Activated T-helper 2 cell treated with anti-CD3 and anti-CD28 coated beads, Interferon-gamma antibody, Interleukin-2, Interleukin-4, amounts not matched to agents 10 μg/mL and 5 μg/mL and 100 μg/mL, durations not matched to agents 14 hours and 24 hours and 36 hours (primary cell): ENCODE results near the gene ULBP3. TPM values are rescaled to one million over a fixed set of nuclear protein-coding genes. Genes with fewer than 3 reads are reported as not detected.
"Not testable (repeated sequence)": the region's sequence is repeated elsewhere in the genome, so short reads cannot be mapped to it uniquely, and the experiment has no call there.

Experiments used
- DNase-seq: peaks from one replicate; pipeline ENCODE4 v3.0.0; 2021; ENCODE audit warnings: low spot score
- H3K27ac Mint-ChIP-seq: one replicate; pipeline ENCODE4 v1.8.0; 2021; ENCODE audit warnings: mixed read lengths
- H3K27me3 Mint-ChIP-seq: one replicate; pipeline ENCODE4 v1.8.0; 2021; ENCODE audit warnings: low read depth, mixed read lengths
- H3K36me3 Mint-ChIP-seq: one replicate; pipeline ENCODE4 v1.8.0; 2021; ENCODE audit warnings: low read depth, mixed read lengths
- H3K4me1 Mint-ChIP-seq: one replicate; pipeline ENCODE4 v1.8.0; 2021; ENCODE audit warnings: low read depth, mixed read lengths
- H3K4me3 Mint-ChIP-seq: one replicate; pipeline ENCODE4 v1.8.0; 2021; ENCODE audit warnings: low read depth, mild to moderate bottlenecking, moderate library complexity, mixed read lengths
- H3K9me3 Mint-ChIP-seq: one replicate; pipeline ENCODE4 v1.8.0; 2021; ENCODE audit warnings: mixed read lengths
- intact Hi-C: fragments of 100-400 bp; cut with micrococcal nuclease; formaldehyde crosslinking; loops from one replicate; pipeline ENCODE4 v1.15.1; 2023
- total RNA-seq: library from RNA; stranded (reverse); gene quantifications from 2 replicates; pipeline ENCODE4 v1.2.3, GENCODE V29; 2022

ULBP3 gene
- total RNA-seq, 1 donor from 2014 or later, result 0.52 TPM

DNA sequence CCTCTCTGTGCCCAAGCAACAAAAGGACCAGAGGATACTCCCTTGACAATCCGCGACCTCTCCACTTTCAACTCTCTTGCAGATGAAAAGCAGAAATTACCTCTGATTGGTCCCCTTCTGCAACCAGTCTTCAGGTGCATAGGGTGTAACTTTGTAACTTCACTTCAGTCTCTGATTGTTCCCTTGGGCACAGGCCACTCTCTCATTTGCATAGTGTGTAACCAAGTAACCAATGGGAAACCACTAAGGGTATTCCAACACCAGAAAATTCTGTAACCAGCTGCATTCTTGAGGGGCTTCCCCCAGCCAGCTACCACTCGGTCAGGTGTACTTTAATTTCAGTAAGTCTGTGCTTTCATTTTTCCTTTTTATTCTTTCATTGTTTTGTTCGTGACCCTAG is 39.2 kb downstream of the ULBP3 start:
- Mint-ChIP-seq H3K9me3 (no peaks in the 10 kb centered on the region), H3K4me1 (peaks cover 5% of the 10 kb centered on the region), H3K27ac (no peak overlapping the region), H3K27me3 (peaks cover 71% of the 10 kb centered on the region), H3K36me3 (no peaks in the 10 kb centered on the region), H3K4me3 (no peak overlapping the region)
- intact Hi-C loops, result no loop called here
- no peak for DNase-seq

DNA sequence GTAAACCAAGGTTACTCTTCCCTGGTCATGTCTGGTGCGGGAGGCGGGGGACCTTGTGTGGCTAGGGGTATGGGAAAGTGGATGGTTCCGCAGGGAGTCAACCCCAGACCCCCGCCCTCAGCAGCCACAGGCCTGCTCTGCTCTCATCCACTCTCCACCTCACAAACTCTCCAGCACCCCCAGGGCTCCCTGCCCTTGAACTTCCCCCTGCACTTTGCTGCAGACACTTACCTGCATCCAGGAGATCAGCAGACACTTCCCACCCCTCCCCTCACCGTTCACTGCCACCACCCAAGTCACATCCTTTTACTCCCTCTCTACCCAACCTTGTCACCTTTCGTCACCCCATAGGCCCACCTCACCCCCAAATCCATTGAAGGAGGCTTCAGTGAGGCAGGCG is 39.6 kb downstream of the ULBP3 start:
- no peaks in the 10 kb centered on the region for H3K36me3 Mint-ChIP-seq
- H3K4me3 Mint-ChIP-seq, result no peak overlapping the region
- H3K27me3 Mint-ChIP-seq, result peaks cover 71% of the 10 kb centered on the region
- H3K4me1 Mint-ChIP-seq, result peaks cover 5% of the 10 kb centered on the region
- no peak overlapping the region for H3K27ac Mint-ChIP-seq
- intact Hi-C loops, result no loop called here
- H3K9me3 Mint-ChIP-seq, result no peaks in the 10 kb centered on the region
- no peak for DNase-seq

DNA sequence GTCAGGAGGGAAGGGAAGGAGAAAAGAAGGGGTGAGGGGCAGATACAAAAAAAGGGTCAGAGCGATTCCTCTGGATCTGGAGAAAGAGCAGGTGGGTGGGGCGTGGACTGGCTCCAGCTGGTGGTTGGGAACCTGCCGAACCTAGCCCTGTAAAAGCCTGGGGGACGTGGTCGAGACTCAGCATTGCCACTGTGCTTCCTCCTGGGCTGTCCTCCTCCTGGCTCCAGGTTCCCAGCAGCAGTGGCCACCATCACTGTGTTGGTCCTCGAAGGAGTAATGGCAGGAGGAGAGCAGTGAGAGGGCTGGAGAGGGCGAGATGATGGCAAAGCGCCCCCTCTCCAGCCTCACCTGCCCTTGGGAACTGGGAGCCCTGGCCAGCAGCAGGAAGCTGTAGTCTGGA is 40.1 kb downstream of the ULBP3 start:
- H3K9me3 Mint-ChIP-seq, result no peaks in the 10 kb centered on the region
- H3K27me3 Mint-ChIP-seq, result peaks cover 71% of the 10 kb centered on the region
- intact Hi-C loops, result no loop called here
- H3K4me1 Mint-ChIP-seq, result peaks cover 5% of the 10 kb centered on the region
- H3K4me3 Mint-ChIP-seq, result no peak overlapping the region
- no peak overlapping the region for H3K27ac Mint-ChIP-seq
- DNase-seq, result no peak
- H3K36me3 Mint-ChIP-seq, result no peaks in the 10 kb centered on the region

- Mint-ChIP-seq H3K27me3 (peaks cover 71% of the 10 kb centered on the region), H3K27ac (no peak overlapping the region), H3K4me1 (peaks cover 5% of the 10 kb centered on the region), H3K9me3 (no peaks in the 10 kb centered on the region), H3K4me3 (no peak overlapping the region), H3K36me3 (no peaks in the 10 kb centered on the region)
- DNase-seq, result no peak
- intact Hi-C loops, result no loop called here
Measured at GRCh38 chr6:150027806-150028565, 40.9 kb downstream of the ULBP3 start.

GRCh38 chr6:150026976-150027805 is 41.7 kb downstream of the ULBP3 start:
- H3K4me3 Mint-ChIP-seq, result no peak overlapping the region
- no peak for DNase-seq
- H3K4me1 Mint-ChIP-seq, result peaks cover 5% of the 10 kb centered on the region

DNA sequence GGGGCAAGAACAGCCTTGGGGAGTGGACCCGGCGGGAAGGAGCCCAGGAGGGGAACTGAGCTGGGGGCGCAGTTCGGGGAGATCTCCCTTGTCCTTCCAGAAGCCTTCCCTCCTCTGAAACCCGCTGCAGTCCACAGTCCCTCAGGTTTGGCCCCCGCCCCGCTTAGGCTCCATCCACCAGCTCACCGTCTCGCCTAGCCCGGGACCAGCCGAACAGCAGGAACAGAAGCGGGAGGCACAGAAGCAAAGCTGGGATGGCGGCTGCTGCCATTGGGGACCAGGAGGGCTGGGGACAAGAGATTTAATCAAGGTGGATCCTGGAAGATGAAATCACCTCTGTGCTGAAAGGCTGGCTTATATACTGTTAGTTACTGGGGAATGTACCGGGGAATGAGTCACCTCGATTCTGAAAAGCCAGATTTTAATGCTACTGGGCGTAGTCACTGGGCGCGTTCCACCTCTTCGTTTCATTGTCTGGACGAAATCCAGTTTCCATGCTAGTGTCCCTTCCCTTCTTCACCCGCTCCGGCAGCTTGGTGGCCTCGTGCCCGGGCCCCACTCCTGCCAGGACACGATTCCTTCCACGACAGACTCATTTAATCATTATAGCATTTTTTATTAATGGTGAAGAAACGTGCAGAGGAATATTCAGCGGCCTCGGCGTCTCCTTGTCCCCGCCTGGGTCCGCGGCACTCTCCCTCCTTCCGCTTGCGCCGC is 43.6 kb downstream of the ULBP3 start, which contains the start of gene RAET1L:
Gene RAET1L (minus strand): TSS at position 332 of the 717 bp plus-strand sequence. CDS start 61 bp downstream, at position 271.
- no peaks in the 10 kb centered on the region for H3K9me3 Mint-ChIP-seq
- no peaks in the 10 kb centered on the region for H3K36me3 Mint-ChIP-seq
- intact Hi-C loops, result no loop called here
- H3K4me3 Mint-ChIP-seq, result no peak within 1 kb of the TSS
- DNase-seq, result no peak
- H3K27me3 Mint-ChIP-seq, result peaks cover 68% of the 10 kb centered on the region
- H3K27ac Mint-ChIP-seq, result no peak within 1 kb of the TSS
- peaks cover 5% of the 10 kb centered on the region for H3K4me1 Mint-ChIP-seq

More at GRCh38 chr6:150026976-150027805, 41.7 kb downstream of the ULBP3 start:
- H3K27ac Mint-ChIP-seq, result no peak overlapping the region
- intact Hi-C loops, result no loop called here
- H3K9me3 Mint-ChIP-seq, result no peaks in the 10 kb centered on the region
- no peaks in the 10 kb centered on the region for H3K36me3 Mint-ChIP-seq
- H3K27me3 Mint-ChIP-seq, result peaks cover 66% of the 10 kb centered on the region

DNA sequence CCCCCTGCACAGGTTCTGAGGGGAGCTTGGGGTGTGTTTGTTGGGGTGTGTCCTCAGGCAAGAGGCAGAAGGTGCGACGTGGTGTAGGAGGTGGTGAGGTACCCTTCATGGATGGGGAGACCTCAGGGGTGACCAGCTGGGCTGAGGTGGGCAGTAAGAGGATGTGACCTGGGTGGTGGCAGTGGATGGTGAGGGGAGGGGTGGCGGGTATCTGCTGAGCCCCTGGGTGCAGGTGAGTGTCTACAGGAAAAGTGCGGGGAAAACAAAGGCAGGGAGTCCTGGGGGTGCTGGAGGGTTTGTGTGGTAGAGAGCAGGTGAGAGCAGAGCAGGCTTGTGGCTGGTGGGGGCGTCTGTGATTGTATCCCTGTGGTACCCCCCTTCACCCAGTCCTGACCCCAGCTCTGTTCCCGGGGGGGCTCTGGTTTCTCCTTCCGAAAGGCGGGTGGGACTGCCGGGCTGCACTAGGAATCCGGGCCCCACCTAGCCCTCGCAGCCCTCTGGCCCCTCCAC is 44.2 kb downstream of the ULBP3 start:
- Mint-ChIP-seq H3K27ac (no peak overlapping the region), H3K36me3 (no peaks in the 10 kb centered on the region), H3K4me3 (no peak overlapping the region), H3K27me3 (peaks cover 66% of the 10 kb centered on the region), H3K4me1 (peaks cover 5% of the 10 kb centered on the region), H3K9me3 (no peaks in the 10 kb centered on the region)
- no peak for DNase-seq
- intact Hi-C loops, result no loop called here

DNA sequence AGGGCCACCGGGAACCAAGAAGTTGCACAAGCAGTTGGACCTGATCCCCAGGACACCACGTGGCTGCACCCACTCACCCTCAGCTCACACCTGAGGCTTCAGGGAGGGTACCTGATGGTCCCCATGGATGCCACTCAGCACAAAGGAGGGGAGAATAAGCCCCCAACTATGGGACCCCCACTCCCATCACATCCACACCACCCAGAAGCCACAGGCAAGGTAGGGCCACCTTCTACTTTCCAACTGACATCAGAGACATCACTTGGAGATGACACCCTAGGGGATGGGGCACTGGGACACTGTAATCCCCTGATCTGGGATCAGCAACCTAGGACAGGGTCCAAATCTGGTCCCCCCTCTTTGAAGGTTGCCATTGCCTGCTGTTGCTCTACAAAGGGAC is 44.9 kb downstream of the ULBP3 start:
- not testable (repeated sequence) for H3K4me3 Mint-ChIP-seq

GRCh38 chr6:150021870-150022269 is 47.1 kb downstream of the ULBP3 start:
- H3K27ac Mint-ChIP-seq, H3K9me3 Mint-ChIP-seq, H3K4me1 Mint-ChIP-seq, DNase-seq, H3K36me3 Mint-ChIP-seq, intact Hi-C loops, H3K4me3 Mint-ChIP-seq: not testable (repeated sequence)
- H3K27me3 Mint-ChIP-seq, result peaks cover 67% of the 10 kb centered on the region

More for the DNA sequence above, 44.9 kb downstream of the ULBP3 start:
- H3K27me3 Mint-ChIP-seq, result peaks cover 66% of the 10 kb centered on the region
- H3K9me3 Mint-ChIP-seq, H3K4me1 Mint-ChIP-seq, H3K27ac Mint-ChIP-seq, H3K36me3 Mint-ChIP-seq, intact Hi-C loops, DNase-seq: not testable (repeated sequence)

DNA sequence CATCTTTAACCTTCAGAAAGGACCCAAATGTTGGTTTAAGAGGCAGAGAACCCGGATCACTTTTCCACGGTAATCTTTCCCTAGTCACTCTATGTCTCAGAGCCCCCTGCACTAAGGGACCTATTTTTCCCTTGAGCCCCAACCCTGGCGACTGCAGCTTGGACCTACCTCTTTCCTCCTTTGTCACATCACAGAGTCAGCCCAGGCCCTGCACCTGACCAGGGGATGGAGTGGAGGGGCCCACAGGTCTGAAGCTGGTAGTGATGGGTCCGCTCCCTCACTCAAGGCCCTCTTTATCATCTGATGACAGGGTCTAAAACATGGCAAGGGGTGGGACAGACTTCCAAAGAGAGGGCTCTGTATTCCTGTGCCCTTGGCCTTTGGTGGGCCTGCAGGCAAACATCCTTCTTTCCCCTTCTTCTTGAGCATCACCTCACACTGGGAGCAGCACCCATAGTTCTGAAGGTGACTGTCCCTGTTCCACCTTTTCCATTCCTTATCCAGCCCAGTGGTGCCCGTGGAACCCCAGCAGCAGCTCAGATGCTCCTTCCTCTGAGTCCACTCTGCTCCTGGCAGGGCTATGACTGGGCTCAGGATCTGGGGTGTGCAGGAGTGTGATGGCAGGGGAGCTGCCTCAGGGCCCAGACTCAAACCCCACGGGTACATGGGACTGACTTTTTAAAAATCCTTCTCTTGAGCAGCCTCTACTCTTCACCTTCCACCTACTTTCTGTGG is 49.9 kb downstream of the ULBP3 start:
- Mint-ChIP-seq H3K4me1 (peaks cover 14% of the 10 kb centered on the region), H3K9me3 (no peaks in the 10 kb centered on the region), H3K4me3 (no peak overlapping the region), H3K36me3 (no peaks in the 10 kb centered on the region), H3K27me3 (peaks cover 64% of the 10 kb centered on the region), H3K27ac (no peak overlapping the region)
- intact Hi-C loops, result no loop called here
- DNase-seq, result no peak

DNA sequence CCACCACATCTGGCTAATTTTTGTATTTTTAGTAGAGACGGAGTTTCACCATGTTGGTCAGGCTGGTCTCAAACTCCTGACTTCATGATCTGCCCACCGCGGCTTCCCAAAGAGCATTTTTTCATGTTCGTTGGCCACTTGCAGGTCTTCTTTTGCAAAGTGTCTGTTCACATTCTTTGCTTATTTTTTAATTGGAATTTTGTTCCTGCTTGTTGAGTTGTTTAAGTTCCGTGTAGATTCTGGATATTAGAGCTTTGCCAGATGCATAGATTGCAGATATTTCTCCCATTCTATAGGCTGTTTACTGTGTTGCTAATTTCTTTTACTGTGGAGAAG is 51.8 kb downstream of the ULBP3 start:
- H3K36me3 Mint-ChIP-seq, H3K27ac Mint-ChIP-seq, H3K9me3 Mint-ChIP-seq, DNase-seq, H3K4me3 Mint-ChIP-seq: not testable (repeated sequence)
- peaks cover 17% of the 10 kb centered on the region for H3K4me1 Mint-ChIP-seq
- intact Hi-C loops, result loop anchor here (1.0 kb wide), 1 partner anchor 83 kb away; no protein-coding TSS in a partner anchor
- peaks cover 70% of the 10 kb centered on the region for H3K27me3 Mint-ChIP-seq
